Activated T-helper 1 cell treated with anti-CD3 and anti-CD28 coated beads, Interleukin-12 subunit alpha, Interleukin-12 subunit beta, Interleukin-2, Interleukin-4 antibody, amounts not matched to agents 30 ng/mL and 10 ng/mL and 1 ng/mL, durations not matched to agents 14 hours and 24 hours and 36 hours (primary cell): ENCODE data around the gene SRGAP1. TPM values are rescaled to one million over a fixed set of nuclear protein-coding genes. Genes with fewer than 3 reads are reported as not detected.

Source experiments
- DNase-seq: peaks from one replicate; pipeline ENCODE4 v3.0.0; 2021; ENCODE audit warnings: low spot score
- H3K27ac Mint-ChIP-seq: one replicate; pipeline ENCODE4 v1.8.0; 2021; ENCODE audit warnings: mild to moderate bottlenecking, mixed read lengths
- H3K27me3 Mint-ChIP-seq: one replicate; pipeline ENCODE4 v1.8.0; 2022; ENCODE audit warnings: mild to moderate bottlenecking, moderate library complexity, mixed read lengths; ENCODE audit not compliant: insufficient read depth
- H3K36me3 Mint-ChIP-seq: one replicate; pipeline ENCODE4 v1.8.0; 2021; ENCODE audit warnings: low read depth, mixed read lengths
- H3K4me1 Mint-ChIP-seq: one replicate; pipeline ENCODE4 v1.8.0; 2021; ENCODE audit warnings: low read depth, mixed read lengths
- H3K4me3 Mint-ChIP-seq: one replicate; pipeline ENCODE4 v1.8.0; 2021; ENCODE audit warnings: mild to moderate bottlenecking, moderate library complexity, mixed read lengths
- H3K9me3 Mint-ChIP-seq: one replicate; pipeline ENCODE4 v1.8.0; 2021; ENCODE audit warnings: mixed read lengths
- intact Hi-C: fragments of 100-400 bp; cut with micrococcal nuclease; formaldehyde crosslinking; loops from one replicate; pipeline ENCODE4 v1.15.1; 2024
- total RNA-seq: library from RNA; stranded (reverse); gene quantifications from 2 replicates; pipeline ENCODE4 v1.2.3, GENCODE V29; 2022

Gene SRGAP1
- total RNA-seq, 1 donor from 2014 or later, result 0.03 TPM

DNA sequence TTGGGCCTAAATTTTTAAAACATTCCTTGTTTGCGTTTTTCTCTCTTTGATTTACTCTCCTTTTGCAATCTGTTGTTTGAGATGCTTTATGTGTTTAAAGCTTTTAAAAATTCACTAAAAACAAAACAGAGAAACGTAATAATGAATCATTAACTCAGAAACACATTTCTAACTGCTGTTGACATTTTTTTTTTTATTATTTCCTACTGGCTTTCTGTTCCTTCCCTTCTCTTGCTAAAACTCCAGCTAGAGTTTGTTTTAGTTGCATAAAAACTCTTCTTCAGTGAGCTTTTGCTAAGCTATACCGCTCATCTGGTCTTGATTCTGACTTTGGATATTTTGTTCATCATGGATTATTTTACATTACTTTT, 29.0 kb upstream of the SRGAP1 start:
- peak overlapping the region; percentile 40 for H3K4me3 Mint-ChIP-seq
- H3K4me1 Mint-ChIP-seq, result peaks cover 34% of the 10 kb centered on the region
- peaks cover 4% of the 10 kb centered on the region for H3K36me3 Mint-ChIP-seq
- intact Hi-C loops, result loop anchor here (2.0 kb wide), 1 partner anchor 35 kb away; no protein-coding TSS in a partner anchor
- no peak for DNase-seq
- H3K9me3 Mint-ChIP-seq, result peaks cover 30% of the 10 kb centered on the region
- H3K27ac Mint-ChIP-seq, result peak overlapping the region; percentile 42
- H3K27me3 Mint-ChIP-seq, result no peaks in the 10 kb centered on the region

GRCh38 chr12:63816031-63816430, 28.5 kb upstream of the SRGAP1 start:
- intact Hi-C loops, result no loop called here
- peaks cover 2% of the 10 kb centered on the region for H3K27me3 Mint-ChIP-seq
- peak overlapping the region; percentile 42 for H3K27ac Mint-ChIP-seq
- peaks cover 4% of the 10 kb centered on the region for H3K36me3 Mint-ChIP-seq
- no peak for DNase-seq
- peaks cover 30% of the 10 kb centered on the region for H3K9me3 Mint-ChIP-seq
- peaks cover 33% of the 10 kb centered on the region for H3K4me1 Mint-ChIP-seq
- peak overlapping the region; percentile 40 for H3K4me3 Mint-ChIP-seq

GRCh38 chr12:63820427-63820826, 24.1 kb upstream of the SRGAP1 start:
- no peak for DNase-seq
- H3K4me1 Mint-ChIP-seq, result peaks cover 20% of the 10 kb centered on the region
- H3K4me3 Mint-ChIP-seq, result no peak overlapping the region
- peaks cover 8% of the 10 kb centered on the region for H3K36me3 Mint-ChIP-seq
- H3K27me3 Mint-ChIP-seq, result peaks cover 17% of the 10 kb centered on the region
- H3K27ac Mint-ChIP-seq, result no peak overlapping the region
- intact Hi-C loops, result no loop called here
- peaks cover 30% of the 10 kb centered on the region for H3K9me3 Mint-ChIP-seq

- intact Hi-C loops, result no loop called here
- H3K36me3 Mint-ChIP-seq, result peaks cover 8% of the 10 kb centered on the region
- H3K4me1 Mint-ChIP-seq, result peaks cover 8% of the 10 kb centered on the region
- H3K27ac Mint-ChIP-seq, result no peak overlapping the region
- DNase-seq, result no peak
- H3K27me3 Mint-ChIP-seq, result peaks cover 17% of the 10 kb centered on the region
- H3K4me3 Mint-ChIP-seq, result peak overlapping the region; percentile 83
- peaks cover 26% of the 10 kb centered on the region for H3K9me3 Mint-ChIP-seq
These were observed 22.7 kb upstream of the SRGAP1 start for GRCh38 chr12:63821781-63822251.

DNA sequence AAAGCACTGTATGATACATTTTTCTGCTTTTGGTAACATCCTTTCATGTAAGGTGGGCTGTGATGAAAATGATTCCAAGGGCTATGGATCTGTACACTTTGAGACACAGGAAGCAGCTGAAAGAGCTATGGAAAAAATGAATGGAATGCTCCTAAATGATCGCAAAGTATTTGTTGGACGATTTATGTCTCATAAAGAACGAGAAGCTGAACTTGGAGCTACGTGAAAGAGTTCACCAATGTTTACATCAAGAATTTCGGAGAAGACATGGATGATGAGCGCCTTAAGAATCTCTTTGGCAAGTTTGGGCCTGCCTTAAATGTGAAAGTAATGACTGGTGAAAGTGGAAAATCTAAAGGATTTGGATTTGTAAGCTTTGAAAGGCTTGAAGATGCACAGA, 22.1 kb upstream of the SRGAP1 start:
- Mint-ChIP-seq H3K9me3 (peaks cover 21% of the 10 kb centered on the region), H3K27me3 (peaks cover 17% of the 10 kb centered on the region), H3K4me1 (peaks cover 8% of the 10 kb centered on the region), H3K4me3 (peak overlapping the region; percentile 83), H3K36me3 (peaks cover 8% of the 10 kb centered on the region), H3K27ac (no peak overlapping the region)
- intact Hi-C loops, result no loop called here
- no peak for DNase-seq

- Mint-ChIP-seq H3K4me1 (peaks cover 8% of the 10 kb centered on the region), H3K36me3 (peaks cover 8% of the 10 kb centered on the region), H3K27me3 (peaks cover 17% of the 10 kb centered on the region), H3K27ac (no peak overlapping the region), H3K9me3 (peaks cover 19% of the 10 kb centered on the region), H3K4me3 (no peak overlapping the region)
- intact Hi-C loops, result no loop called here
- no peak for DNase-seq
These were observed 21.5 kb upstream of the SRGAP1 start for GRCh38 chr12:63823040-63823439.

GRCh38 chr12:63826006-63826585, 18.4 kb upstream of the SRGAP1 start:
- Mint-ChIP-seq H3K4me1 (peaks cover 8% of the 10 kb centered on the region), H3K36me3 (peaks cover 4% of the 10 kb centered on the region), H3K27ac (no peak overlapping the region), H3K27me3 (peaks cover 32% of the 10 kb centered on the region), H3K9me3 (no peaks in the 10 kb centered on the region), H3K4me3 (no peak overlapping the region)
- intact Hi-C loops, result loop anchor here (1.0 kb wide), 1 partner anchor 566 kb away; no protein-coding TSS in a partner anchor
- DNase-seq, result no peak

DNA sequence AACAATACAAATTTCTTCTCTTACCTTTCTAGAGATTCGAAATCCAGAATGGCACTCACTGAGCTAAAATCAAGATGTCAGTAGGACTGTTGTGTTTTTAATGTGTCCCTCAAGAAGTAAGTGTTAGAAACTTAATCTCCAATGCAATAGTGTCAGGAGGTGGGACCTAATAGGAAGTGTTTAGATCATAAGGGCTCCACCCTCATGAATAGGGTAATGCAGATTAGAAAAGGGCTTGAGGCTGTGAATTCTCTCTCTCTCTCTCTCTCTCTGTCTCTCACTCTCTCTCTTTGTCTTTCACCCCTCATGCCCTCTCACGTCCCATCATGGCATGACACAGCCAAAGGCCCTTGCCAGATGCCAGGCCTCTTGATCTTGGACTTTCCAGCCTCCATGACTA, 15.6 kb upstream of the SRGAP1 start:
- Mint-ChIP-seq H3K27me3 (peaks cover 30% of the 10 kb centered on the region), H3K36me3 (no peaks in the 10 kb centered on the region), H3K4me3 (no peak overlapping the region), H3K4me1 (no peaks in the 10 kb centered on the region), H3K27ac (no peak overlapping the region), H3K9me3 (no peaks in the 10 kb centered on the region)
- intact Hi-C loops, result no loop called here
- no peak for DNase-seq

- H3K36me3 Mint-ChIP-seq, result no peaks in the 10 kb centered on the region
- no peak overlapping the region for H3K27ac Mint-ChIP-seq
- intact Hi-C loops, result no loop called here
- no peaks in the 10 kb centered on the region for H3K9me3 Mint-ChIP-seq
- H3K4me1 Mint-ChIP-seq, result no peaks in the 10 kb centered on the region
- no peak for DNase-seq
- H3K4me3 Mint-ChIP-seq, result no peak overlapping the region
- peaks cover 25% of the 10 kb centered on the region for H3K27me3 Mint-ChIP-seq
These were observed 8.5 kb upstream of the SRGAP1 start for GRCh38 chr12:63836046-63836445.

DNA sequence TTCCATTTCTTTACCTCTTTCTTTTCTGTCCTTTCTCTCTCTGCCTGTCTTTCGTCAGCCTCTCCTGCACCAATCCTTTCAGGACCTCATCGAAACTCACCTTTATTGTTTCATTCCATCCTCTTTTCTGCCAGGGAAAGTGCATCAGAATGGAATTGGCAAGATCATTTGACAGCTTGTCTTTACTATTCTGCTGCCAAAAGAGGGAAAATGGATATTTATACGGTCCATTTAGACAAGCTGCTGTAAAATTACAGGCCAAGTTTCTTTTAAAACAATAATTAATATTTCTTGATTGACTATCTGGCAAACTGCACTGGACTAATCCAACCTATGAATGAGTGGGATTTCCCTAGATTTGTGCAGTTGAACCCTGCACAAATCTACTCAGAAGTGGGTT, 7.6 kb upstream of the SRGAP1 start:
- no peaks in the 10 kb centered on the region for H3K9me3 Mint-ChIP-seq
- peaks cover 24% of the 10 kb centered on the region for H3K27me3 Mint-ChIP-seq
- no peak overlapping the region for H3K4me3 Mint-ChIP-seq
- no peak overlapping the region for H3K27ac Mint-ChIP-seq
- intact Hi-C loops, result no loop called here
- H3K36me3 Mint-ChIP-seq, result no peaks in the 10 kb centered on the region
- no peak for DNase-seq
- H3K4me1 Mint-ChIP-seq, result no peaks in the 10 kb centered on the region

DNA sequence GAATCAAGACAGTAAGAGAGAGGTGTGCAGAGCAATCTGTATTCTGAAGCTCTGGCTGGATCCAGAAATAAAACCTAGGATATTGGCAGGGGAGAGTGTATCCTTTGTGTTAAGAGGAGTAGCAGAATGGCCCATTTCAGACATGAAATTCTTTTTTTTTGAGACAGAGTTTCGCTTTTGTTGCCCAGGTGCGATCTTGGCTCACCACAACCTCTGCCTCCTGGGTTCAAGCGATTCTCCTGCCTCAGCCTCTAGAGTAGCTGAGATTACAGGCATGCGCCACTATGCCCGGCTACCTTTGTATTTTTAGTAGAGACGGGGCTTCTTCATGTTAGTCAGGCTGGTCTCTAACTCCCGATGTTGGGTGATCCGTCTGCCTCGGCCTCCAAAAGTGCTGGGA, 6.1 kb upstream of the SRGAP1 start:
- H3K4me1 Mint-ChIP-seq, result peaks cover 4% of the 10 kb centered on the region
- no peak overlapping the region for H3K4me3 Mint-ChIP-seq
- H3K27ac Mint-ChIP-seq, result no peak overlapping the region
- DNase-seq, result no peak
- no peaks in the 10 kb centered on the region for H3K9me3 Mint-ChIP-seq
- intact Hi-C loops, result no loop called here
- H3K36me3 Mint-ChIP-seq, result no peaks in the 10 kb centered on the region
- peaks cover 31% of the 10 kb centered on the region for H3K27me3 Mint-ChIP-seq

- Mint-ChIP-seq H3K4me3 (no peak overlapping the region), H3K9me3 (no peaks in the 10 kb centered on the region), H3K27ac (no peak overlapping the region), H3K27me3 (peaks cover 47% of the 10 kb centered on the region), H3K4me1 (peaks cover 11% of the 10 kb centered on the region), H3K36me3 (no peaks in the 10 kb centered on the region)
- no peak for DNase-seq
- intact Hi-C loops, result loop anchor here (5.0 kb wide), 1 partner anchor 64 kb away; the partner anchor contains the start of gene RXYLT1
These were observed 3.5 kb upstream of the SRGAP1 start for GRCh38 chr12:63841011-63841410.

GRCh38 chr12:63841571-63841970, 2.9 kb upstream of the SRGAP1 start:
- no peak for DNase-seq
- peaks cover 11% of the 10 kb centered on the region for H3K4me1 Mint-ChIP-seq
- H3K27ac Mint-ChIP-seq, result no peak overlapping the region
- no peaks in the 10 kb centered on the region for H3K9me3 Mint-ChIP-seq
- H3K36me3 Mint-ChIP-seq, result no peaks in the 10 kb centered on the region
- intact Hi-C loops, result loop anchor here (5.0 kb wide), 1 partner anchor 64 kb away; the partner anchor contains the start of gene RXYLT1
- peaks cover 48% of the 10 kb centered on the region for H3K27me3 Mint-ChIP-seq
- peak overlapping the region; percentile 13 for H3K4me3 Mint-ChIP-seq
